Measurements from ENCODE around the gene ANKRD1.

ANKRD1 gene

GRCh38 chr10:90944749-90945148, 23.9 kb upstream of the ANKRD1 start:
- no peak for TF ChIP-seq CTCF (IDR thresholded peaks at IDR 0.05)

- no peak for TF ChIP-seq CTCF (IDR thresholded peaks at IDR 0.05)
Measured at GRCh38 chr10:90939648-90940047, 18.8 kb upstream of the ANKRD1 start.

- no peak for TF ChIP-seq CTCF (IDR thresholded peaks at IDR 0.05)
Measured at GRCh38 chr10:90939116-90939515, 18.2 kb upstream of the ANKRD1 start.

GRCh38 chr10:90937645-90938258, 16.9 kb upstream of the ANKRD1 start:
- TF ChIP-seq CTCF (IDR thresholded peaks at IDR 0.05), result no peak

GRCh38 chr10:90936276-90936659, 15.4 kb upstream of the ANKRD1 start:
- TF ChIP-seq CTCF (IDR thresholded peaks at IDR 0.05), result no peak

GRCh38 chr10:90935581-90936275, 14.8 kb upstream of the ANKRD1 start:
- no peak for TF ChIP-seq CTCF (IDR thresholded peaks at IDR 0.05)

- no peak for TF ChIP-seq CTCF (IDR thresholded peaks at IDR 0.05)
Measured at GRCh38 chr10:90930971-90931871, 10.3 kb upstream of the ANKRD1 start.
